Testis (tissue), 2 donors: ENCODE data around the gene SLC9A2.

ENCODE experiments used
- POLR2A ChIP-seq: fragments of 450-650 bp; IDR thresholded peaks from one replicate; pipeline ENCODE4 v1.6.1; 2017; ENCODE audit warnings: antibody characterized with exemption, mild to moderate bottlenecking, moderate library complexity
- TF ChIP-seq, protein P1 (sequence below), 3 experiments: fragments of 450-650 bp in 2 of 3; fragments of 200-600 bp in 1 of 3; sonication (generic) in 1 of 3; IDR thresholded peaks; one replicate each; pipeline ENCODE4 v1.5.1; 2016 to 2019; ENCODE audit warnings: antibody characterized with exemption in 3 of 3, mild to moderate bottlenecking in 2 of 3, moderate library complexity in 1 of 3

DNA sequence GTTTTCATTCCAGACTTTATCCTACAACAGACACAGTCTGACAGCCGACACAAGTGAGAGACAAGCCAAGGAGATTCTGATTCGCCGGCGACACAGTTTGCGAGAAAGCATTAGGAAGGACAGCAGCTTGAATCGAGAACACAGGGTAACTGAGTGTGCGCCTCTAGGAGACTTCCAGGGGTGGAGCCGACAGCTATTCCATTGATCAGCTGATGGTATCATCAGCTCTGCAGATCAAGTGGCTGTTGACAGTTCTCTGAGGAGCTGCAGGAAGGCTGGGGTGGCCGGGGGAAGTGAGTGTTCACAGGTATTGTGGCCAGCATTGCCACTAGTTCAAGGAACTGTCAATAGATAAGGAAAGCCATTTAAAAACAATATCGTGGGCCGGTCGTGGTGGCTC is 85.2 kb downstream of the SLC9A2 start:
- TF ChIP-seq, protein P1, sequence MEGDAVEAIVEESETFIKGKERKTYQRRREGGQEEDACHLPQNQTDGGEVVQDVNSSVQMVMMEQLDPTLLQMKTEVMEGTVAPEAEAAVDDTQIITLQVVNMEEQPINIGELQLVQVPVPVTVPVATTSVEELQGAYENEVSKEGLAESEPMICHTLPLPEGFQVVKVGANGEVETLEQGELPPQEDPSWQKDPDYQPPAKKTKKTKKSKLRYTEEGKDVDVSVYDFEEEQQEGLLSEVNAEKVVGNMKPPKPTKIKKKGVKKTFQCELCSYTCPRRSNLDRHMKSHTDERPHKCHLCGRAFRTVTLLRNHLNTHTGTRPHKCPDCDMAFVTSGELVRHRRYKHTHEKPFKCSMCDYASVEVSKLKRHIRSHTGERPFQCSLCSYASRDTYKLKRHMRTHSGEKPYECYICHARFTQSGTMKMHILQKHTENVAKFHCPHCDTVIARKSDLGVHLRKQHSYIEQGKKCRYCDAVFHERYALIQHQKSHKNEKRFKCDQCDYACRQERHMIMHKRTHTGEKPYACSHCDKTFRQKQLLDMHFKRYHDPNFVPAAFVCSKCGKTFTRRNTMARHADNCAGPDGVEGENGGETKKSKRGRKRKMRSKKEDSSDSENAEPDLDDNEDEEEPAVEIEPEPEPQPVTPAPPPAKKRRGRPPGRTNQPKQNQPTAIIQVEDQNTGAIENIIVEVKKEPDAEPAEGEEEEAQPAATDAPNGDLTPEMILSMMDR (IDR thresholded peaks at IDR 0.05) = no peak
- TF ChIP-seq POLR2A = no peak
